ENCODE measurements around the gene ARFIP1.

- TF ChIP-seq CTCF (IDR thresholded peaks at IDR 0.05; ENCODE audit: poor library complexity, severe bottlenecking): no peak
- TF ChIP-seq TAF1 (IDR thresholded peaks at IDR 0.05; ENCODE audit: low read depth): no peak
These were observed 140.1 kb downstream of the ARFIP1 start for GRCh38 chr4:152919826-152920225.
